Adrenal gland (tissue), 12 donors: ENCODE results near the gene DFFB. TPM values are rescaled to one million over a fixed set of nuclear protein-coding genes. Genes with fewer than 3 reads are reported as not detected.

Experiments used
- DNase-seq, 7 donors: peaks; one replicate each; pipeline ENCODE4 v3.0.0-alpha.2; 2019 to 2020
- H3K27ac ChIP-seq, 5 donors: fragments of 200-600 bp; sonication (generic) in 4 of 5; 1 replicate in 3 of 5; 2 replicates in 2 of 5; pipeline versions ENCODE4 v1.5.1 to v1.8.0; 2016 to 2020; ENCODE audit warnings: mild to moderate bottlenecking in 1 of 5
- H3K27me3 ChIP-seq: fragments of 200-600 bp; 2 replicates; pipeline ENCODE4 v1.8.0; 2021
- H3K36me3 ChIP-seq, 2 donors: fragments of 200-600 bp; replicated peaks in 1 of 2; 1 replicate in 1 of 2; 2 replicates in 1 of 2; pipeline versions ENCODE4 v1.5.1 to v1.8.0; 2018 to 2022
- H3K4me1 ChIP-seq, 2 donors: fragments of 200-600 bp; replicated peaks in 1 of 2; 1 replicate in 1 of 2; 2 replicates in 1 of 2; pipeline versions ENCODE4 v1.5.1 to v1.8.0; 2018 to 2021
- H3K4me3 ChIP-seq, 4 donors: fragments of 200-600 bp; sonication (generic) in 3 of 4; one replicate each; pipeline ENCODE4 v1.5.1; 2016 to 2018
- H3K9me3 ChIP-seq, 3 donors: fragments of 200-600 bp; sonication (generic) in 1 of 3; replicated peaks in 1 of 3; 1 replicate in 2 of 3; 2 replicates in 1 of 3; pipeline versions ENCODE4 v1.5.1 to v1.8.0; 2016 to 2021
- POLR2A ChIP-seq, 2 donors: fragments of 450-650 bp; IDR thresholded peaks; one replicate each; pipeline ENCODE4 v1.6.1; 2017; ENCODE audit warnings: antibody characterized with exemption in 2 of 2, mild to moderate bottlenecking in 2 of 2, moderate library complexity in 1 of 2
- WGBS, 4 donors: extraction: QIAGEN DNeasy Blood & Tissue Kit in 2 of 4; methylation state at CpG; one replicate each; pipeline versions ENCODE4 v1.1.5 to v1.1.7; 2013 to 2017; 5-methylcytosine and 5-hydroxymethylcytosine counted together
- intact Hi-C, 2 donors: fragments of 100-400 bp; cut with DNase I; formaldehyde crosslinking; loops; one replicate each; pipeline versions ENCODE4 v1.14.1 to v1.15.0; 2022 to 2023
- polyA plus RNA-seq, 3 donors: library from polyadenylated mRNA; stranded (reverse); fragments of 200-250 nt in 2 of 3; fragments of 350-450 nt in 1 of 3; fragmentation: Illumina TruSeq in 1 of 3; extraction: RNeasy Lipid Tissue Mini Kit (QIAGEN cat#74804) in 1 of 3; gene quantifications; one replicate each; pipeline ENCODE4 v1.2.3, GENCODE V29; 2013 to 2014
- total RNA-seq, 9 donors: library from RNA; depleted of rRNA in 4 of 9; stranded (reverse); fragments of >200 nt in 4 of 9; fragments of 120-200 nt in 1 of 9; fragmentation: NEBNext Ultra II Directional in 1 of 9; extraction: Animal tissue kit (Norgen Biotek cat#: 25700) in 1 of 9; gene quantifications; one replicate each; pipeline versions ENCODE4 v1.1.0 to v1.2.4, GENCODE V29; 2013 to 2023
- TF ChIP-seq, protein P1 (sequence below), 6 experiments: fragments of 450-650 bp in 4 of 6; fragments of 200-600 bp in 2 of 6; sonication (generic) in 1 of 6; IDR thresholded peaks; 1 replicate in 5 of 6; 2 replicates in 1 of 6; pipeline versions ENCODE4 v1.5.1 to v1.8.0; 2016 to 2021; ENCODE audit warnings: antibody characterized with exemption in 6 of 6, mild to moderate bottlenecking in 2 of 6, moderate library complexity in 1 of 6
- donor health status: healthy with polysubstance abuse.
- donor health status: Bipolar disorder and iron deficiency.
- donor health status: DM: yes; HTN: yes; CAD: no.
- donor health status: DM: no; HTN: no; CAD: no.
- donor health status: DM: no; HTN: no; CAD: no.
- donor health status: DM: yes; HTN: yes; CAD: no.

The DFFB gene
- total and polyA plus RNA-seq, 12 donors: 1.8 to 13.4 (median 5.2) TPM

DNA sequence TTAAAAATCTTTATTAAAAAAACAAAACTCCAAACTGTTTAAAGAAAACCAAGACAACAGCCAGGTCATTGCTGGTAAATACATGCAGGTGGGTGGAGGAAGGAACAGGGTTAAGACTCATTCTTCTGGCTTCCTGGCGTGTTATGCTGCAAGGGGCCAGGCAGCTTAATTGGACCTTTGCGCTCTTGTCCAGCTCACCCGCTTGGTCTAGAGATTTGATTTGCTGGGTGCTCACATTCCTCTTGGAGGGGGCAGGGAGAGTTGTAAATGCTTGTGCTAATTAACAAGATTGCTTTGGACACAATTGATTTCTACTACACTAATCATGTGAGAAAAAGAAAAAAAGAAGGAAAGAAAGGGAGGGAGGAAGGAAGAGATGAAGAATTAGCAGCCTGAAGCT is 10.7 kb upstream of the DFFB start:
- Histone ChIP-seq H3K27me3 (no peaks in the 10 kb centered on the region), H3K27ac (no peak overlapping the region), H3K4me3 (no peak overlapping the region), H3K4me1 (no peaks in the 10 kb centered on the region), H3K36me3 (peaks cover 0 to 50% of the 10 kb centered on the region in 2 donors), H3K9me3 (no peaks in the 10 kb centered on the region)
- no peak for DNase-seq
- intact Hi-C loops: no loop called here
- TF ChIP-seq POLR2A (IDR thresholded peaks at IDR 0.05): no peak
- TF ChIP-seq, protein P1, sequence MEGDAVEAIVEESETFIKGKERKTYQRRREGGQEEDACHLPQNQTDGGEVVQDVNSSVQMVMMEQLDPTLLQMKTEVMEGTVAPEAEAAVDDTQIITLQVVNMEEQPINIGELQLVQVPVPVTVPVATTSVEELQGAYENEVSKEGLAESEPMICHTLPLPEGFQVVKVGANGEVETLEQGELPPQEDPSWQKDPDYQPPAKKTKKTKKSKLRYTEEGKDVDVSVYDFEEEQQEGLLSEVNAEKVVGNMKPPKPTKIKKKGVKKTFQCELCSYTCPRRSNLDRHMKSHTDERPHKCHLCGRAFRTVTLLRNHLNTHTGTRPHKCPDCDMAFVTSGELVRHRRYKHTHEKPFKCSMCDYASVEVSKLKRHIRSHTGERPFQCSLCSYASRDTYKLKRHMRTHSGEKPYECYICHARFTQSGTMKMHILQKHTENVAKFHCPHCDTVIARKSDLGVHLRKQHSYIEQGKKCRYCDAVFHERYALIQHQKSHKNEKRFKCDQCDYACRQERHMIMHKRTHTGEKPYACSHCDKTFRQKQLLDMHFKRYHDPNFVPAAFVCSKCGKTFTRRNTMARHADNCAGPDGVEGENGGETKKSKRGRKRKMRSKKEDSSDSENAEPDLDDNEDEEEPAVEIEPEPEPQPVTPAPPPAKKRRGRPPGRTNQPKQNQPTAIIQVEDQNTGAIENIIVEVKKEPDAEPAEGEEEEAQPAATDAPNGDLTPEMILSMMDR (IDR thresholded peaks at IDR 0.05): no peak
- WGBS, 4 donors: 91 to 96% (median 94%) methylated on average over 3 of the region's 3 CpGs

DNA sequence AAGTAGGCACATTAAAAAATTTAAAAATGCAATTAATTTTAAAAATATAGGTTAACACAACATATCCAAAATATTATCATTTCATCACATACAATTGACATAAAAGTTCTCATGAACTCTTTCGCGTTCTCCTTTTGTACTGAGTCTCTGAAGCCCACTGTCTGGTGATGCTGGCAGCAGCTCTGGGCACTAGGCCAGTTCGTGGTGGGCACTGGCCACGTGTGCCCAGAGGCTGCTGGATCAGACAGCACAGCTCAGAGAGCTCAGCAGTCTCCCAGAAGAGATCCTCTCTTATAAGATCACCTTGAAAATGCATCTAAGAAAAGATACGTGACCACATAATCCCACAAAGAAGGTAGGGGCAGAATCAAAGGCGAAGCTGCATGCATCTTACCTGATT is 10.2 kb upstream of the DFFB start:
- intact Hi-C loops: no loop called here
- Histone ChIP-seq H3K27me3 (no peaks in the 10 kb centered on the region), H3K27ac (no peak overlapping the region), H3K4me1 (no peaks in the 10 kb centered on the region), H3K9me3 (no peaks in the 10 kb centered on the region), H3K4me3 (no peak overlapping the region), H3K36me3 (peaks cover 0 to 48% of the 10 kb centered on the region in 2 donors)
- WGBS, 4 donors: 79 to 85% (median 82%) methylated on average over 6 of the region's 6 CpGs
- DNase-seq: no peak
- no peak for TF ChIP-seq POLR2A (IDR thresholded peaks at IDR 0.05)
- TF ChIP-seq, protein P1 (IDR thresholded peaks at IDR 0.05): no peak

DNA sequence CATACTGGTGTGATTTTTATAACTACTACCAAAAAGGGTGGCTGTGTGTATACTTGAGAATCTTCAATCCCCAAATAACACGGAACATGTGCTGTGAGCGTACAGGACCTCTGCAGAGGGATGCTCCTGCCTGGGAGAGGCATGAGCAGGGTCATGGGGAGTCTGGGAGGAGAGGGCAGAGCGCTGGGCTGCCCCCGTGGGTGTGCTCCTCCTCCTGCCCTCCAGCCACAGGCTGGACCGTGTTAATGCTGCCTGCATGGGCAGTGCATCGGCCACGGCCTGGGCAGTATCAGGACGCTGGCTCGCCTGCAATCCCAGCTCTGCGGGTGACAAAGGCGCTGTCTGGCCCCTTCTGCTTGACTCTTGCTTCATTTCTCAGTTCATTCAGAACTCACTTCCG is 6.4 kb upstream of the DFFB start:
- peaks cover 5 to 26% of the 10 kb centered on the region in 2 donors for H3K4me1 ChIP-seq
- 84 to 92% (median 89%) methylated on average over 7 to 12 of the region's 12 CpGs for WGBS, 4 donors
- no peak for DNase-seq
- no peak for TF ChIP-seq POLR2A (IDR thresholded peaks at IDR 0.05)
- TF ChIP-seq, protein P1 (IDR thresholded peaks at IDR 0.05): no peak
- H3K9me3 ChIP-seq: no peaks in the 10 kb centered on the region
- no peak overlapping the region for H3K27ac ChIP-seq
- no peak overlapping the region for H3K4me3 ChIP-seq
- intact Hi-C loops: no loop called here
- peaks cover 0 to 32% of the 10 kb centered on the region in 2 donors for H3K36me3 ChIP-seq
- no peaks in the 10 kb centered on the region for H3K27me3 ChIP-seq

DNA sequence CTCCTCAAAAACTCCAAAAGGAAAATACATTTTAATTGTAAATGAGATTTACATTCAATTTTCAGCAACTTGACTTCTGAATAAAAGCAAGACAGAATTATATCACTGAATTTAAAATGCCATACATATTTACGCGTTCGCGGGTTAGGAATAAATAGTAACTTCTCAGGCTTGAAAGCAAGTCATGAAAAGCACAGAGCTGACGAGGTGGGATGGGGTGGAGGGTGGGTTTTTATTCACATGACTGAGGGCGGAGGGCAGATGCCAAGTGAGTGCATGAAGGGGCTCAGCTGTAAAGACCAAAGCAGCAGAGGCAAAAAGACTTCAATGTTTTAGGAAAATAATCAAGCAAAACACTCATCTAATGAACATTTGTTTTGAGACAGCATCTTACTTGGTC is 6.0 kb upstream of the DFFB start:
- TF ChIP-seq, protein P1 (IDR thresholded peaks at IDR 0.05): no peak
- no peak for TF ChIP-seq POLR2A (IDR thresholded peaks at IDR 0.05)
- no peaks in the 10 kb centered on the region for H3K9me3 ChIP-seq
- H3K27ac ChIP-seq: no peak overlapping the region
- no peak for DNase-seq
- H3K36me3 ChIP-seq: peaks cover 0 to 32% of the 10 kb centered on the region in 2 donors
- H3K4me1 ChIP-seq: peaks cover 10 to 30% of the 10 kb centered on the region in 2 donors
- 94 to 96% (median 95%) methylated on average over 6 of the region's 6 CpGs for WGBS, 4 donors
- H3K4me3 ChIP-seq: no peak overlapping the region
- no peaks in the 10 kb centered on the region for H3K27me3 ChIP-seq
- intact Hi-C loops: no loop called here
